ENCODE data around the gene CEMIP2.

CEMIP2 gene

GRCh38 chr9:71669284-71669995, 98.9 kb downstream of the CEMIP2 start:
- no peak for DNase-seq (ENCODE audit: low read depth in 2 of 2)
- TF ChIP-seq CTCF (IDR thresholded peaks at IDR 0.05; ENCODE audit: low read depth, low read length), result no peak
- no peak overlapping the region for H3K4me3 ChIP-seq (replicated peaks in 1 of 2; ENCODE audit: low read depth in 2 of 2, low read length in 2 of 2)

GRCh38 chr9:71668717-71669116, 99.6 kb downstream of the CEMIP2 start:
- no peak for TF ChIP-seq CTCF (IDR thresholded peaks at IDR 0.05; ENCODE audit: low read depth, low read length)
- no peak overlapping the region for H3K4me3 ChIP-seq (replicated peaks in 1 of 2; ENCODE audit: low read depth in 2 of 2, low read length in 2 of 2)
- no peak for DNase-seq (ENCODE audit: low read depth in 2 of 2)

GRCh38 chr9:71665247-71665646, 103.1 kb downstream of the CEMIP2 start:
- no peak for TF ChIP-seq CTCF (IDR thresholded peaks at IDR 0.05; ENCODE audit: low read depth, low read length)
- DNase-seq (ENCODE audit: low read depth in 2 of 2), result peak in 1 of 2 donors; percentile 23
- H3K4me3 ChIP-seq (replicated peaks in 1 of 2; ENCODE audit: low read depth in 2 of 2, low read length in 2 of 2), result no peak overlapping the region

- no peak overlapping the region for H3K4me3 ChIP-seq (replicated peaks in 1 of 2; ENCODE audit: low read depth in 2 of 2, low read length in 2 of 2)
- TF ChIP-seq CTCF (IDR thresholded peaks at IDR 0.05; ENCODE audit: low read depth, low read length), result no peak
- DNase-seq (ENCODE audit: low read depth in 2 of 2), result no peak
These were observed 103.7 kb downstream of the CEMIP2 start for GRCh38 chr9:71664566-71664965.

- DNase-seq (ENCODE audit: low read depth in 2 of 2), result peak; percentile 19 to 36
- H3K4me3 ChIP-seq (replicated peaks in 1 of 2; ENCODE audit: low read depth in 2 of 2, low read length in 2 of 2), result no peak overlapping the region
- TF ChIP-seq CTCF (IDR thresholded peaks at IDR 0.05; ENCODE audit: low read depth, low read length), result no peak
These were observed 104.3 kb downstream of the CEMIP2 start for GRCh38 chr9:71663931-71664459.

- no peak for TF ChIP-seq CTCF (IDR thresholded peaks at IDR 0.05; ENCODE audit: low read depth, low read length)
- peak in 1 of 2 donors; percentile 78 for DNase-seq (ENCODE audit: low read depth in 2 of 2)
- H3K4me3 ChIP-seq (replicated peaks in 1 of 2; ENCODE audit: low read depth in 2 of 2, low read length in 2 of 2), result no peak overlapping the region
These were observed 105.1 kb downstream of the CEMIP2 start for GRCh38 chr9:71663216-71663615.

All from cardiac fibroblast (primary cell).